Gastroesophageal sphincter (tissue), 3 donors: ENCODE data around the gene VWC2L.

Experiments
- CTCF ChIP-seq, 4 experiments: fragments of 200-600 bp in 2 of 4; fragments of 450-650 bp in 2 of 4; sonication (generic) in 1 of 4; IDR thresholded peaks; one replicate each; pipeline ENCODE4 v1.5.1; 2017 to 2019; ENCODE audit warnings: antibody characterized with exemption in 4 of 4, mild to moderate bottlenecking in 2 of 4, moderate library complexity in 2 of 4
- POLR2A ChIP-seq, 2 donors: fragments of 450-650 bp; IDR thresholded peaks; one replicate each; pipeline ENCODE4 v1.6.1; 2017; ENCODE audit warnings: antibody characterized with exemption in 2 of 2, mild to moderate bottlenecking in 2 of 2, moderate library complexity in 1 of 2

DNA sequence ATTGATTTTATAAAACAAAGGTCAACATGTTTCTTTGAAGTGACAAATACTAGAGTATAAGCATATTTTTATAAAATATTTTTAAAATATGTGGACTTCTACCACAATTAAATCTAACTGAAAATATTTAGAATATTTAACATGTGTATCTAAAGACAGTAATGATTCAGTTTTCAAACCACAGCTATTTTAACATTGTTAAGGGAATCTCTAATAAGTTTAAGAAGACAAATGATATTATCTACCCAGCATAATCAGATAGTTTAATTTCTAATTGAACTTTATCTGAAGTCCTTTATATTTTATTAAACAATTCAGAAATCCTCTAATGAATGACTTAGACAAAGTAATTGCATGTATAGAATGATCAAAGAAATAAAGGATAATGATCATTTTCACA lies 96.2 kb downstream of the VWC2L start:
- TF ChIP-seq CTCF (IDR thresholded peaks at IDR 0.05) (no peak), POLR2A (IDR thresholded peaks at IDR 0.05) (no peak)
